HCT116 (cell line): ENCODE results near the gene MEIOB.

Experiments used
- CEBPB ChIP-seq: IDR thresholded peaks from 2 replicates; pipeline ENCODE4 v1.6.1; 2012; ENCODE audit warnings: low read depth
- EGR1 ChIP-seq: IDR thresholded peaks from 2 replicates; pipeline ENCODE4 v1.6.1; 2012; ENCODE audit warnings: low read depth
- EZH2 ChIP-seq: fragments of 200-600 bp; sonication (generic); IDR thresholded peaks from 2 replicates; pipeline ENCODE4 v1.6.1; 2017; ENCODE audit warnings: antibody characterized with exemption, mixed run types
- EZH2phosphoT487 ChIP-seq: fragments of 200-600 bp; IDR thresholded peaks from 2 replicates; pipeline ENCODE4 v1.6.1; 2018; ENCODE audit warnings: antibody characterized with exemption, borderline replicate concordance
- JUND ChIP-seq: IDR thresholded peaks from 2 replicates; pipeline ENCODE4 v1.6.1; 2012
- MAX ChIP-seq: IDR thresholded peaks from 2 replicates; pipeline ENCODE4 v1.6.1; 2012
- POLR2A ChIP-seq: IDR thresholded peaks from 2 replicates; pipeline ENCODE4 v1.7.0; 2011; ENCODE audit warnings: borderline replicate concordance; ENCODE audit not compliant: insufficient read depth, insufficient read length; ENCODE audit errors: extremely low read depth
- POLR2AphosphoS5 ChIP-seq: IDR thresholded peaks from 2 replicates; pipeline ENCODE4 v1.6.1; 2011; ENCODE audit warnings: mild to moderate bottlenecking, low read depth, low read length, moderate library complexity
- TCF7L2 ChIP-seq: IDR thresholded peaks from 2 replicates; pipeline ENCODE4 v1.7.0; 2011; ENCODE audit warnings: borderline replicate concordance, inconsistent platforms; ENCODE audit not compliant: insufficient read depth, insufficient read length; ENCODE audit errors: extremely low read depth
- TF ChIP-seq, protein P1 (sequence below), 3 experiments: fragments of 200-600 bp in 1 of 3; sonication (generic) in 1 of 3; IDR thresholded peaks in 2 of 3; conservative IDR thresholded peaks in 1 of 3; 2 replicates each; pipeline ENCODE4 v1.5.1; 2012 to 2017; ENCODE audit warnings: low read depth in 2 of 3, low read length in 2 of 3, antibody characterized with exemption in 1 of 3, borderline replicate concordance in 1 of 3, control low read depth in 1 of 3, mild to moderate bottlenecking in 1 of 3, mixed read lengths in 1 of 3, mixed run types in 1 of 3, moderate library complexity in 1 of 3; ENCODE audit not compliant: insufficient read depth in 1 of 3
- TF ChIP-seq, protein P2 (sequence below): IDR thresholded peaks from 2 replicates; pipeline ENCODE4 v1.6.1; 2012
- TF ChIP-seq, protein P3 (sequence below): IDR thresholded peaks from 2 replicates; pipeline ENCODE4 v1.6.1; 2012; ENCODE audit warnings: low read depth

DNA sequence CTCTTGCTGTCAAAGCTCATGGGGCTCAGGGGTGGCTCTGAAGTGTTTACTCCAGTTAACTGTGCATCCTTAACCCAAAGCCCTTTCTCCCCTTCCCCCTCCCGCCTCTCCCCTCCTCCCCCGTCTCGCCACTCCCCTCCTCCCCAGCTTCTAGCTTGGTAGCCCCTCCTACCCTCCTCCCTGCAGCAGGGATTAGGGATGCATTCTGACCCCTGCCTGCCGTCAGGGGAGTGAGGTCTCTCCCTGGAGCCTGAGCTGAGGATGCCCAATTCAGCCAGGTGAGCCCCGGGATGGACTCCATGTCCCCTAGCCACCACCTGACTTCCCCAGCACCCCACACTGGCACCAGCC is 44.7 kb upstream of the MEIOB start:
- TF ChIP-seq POLR2A (no peak), JUND (no peak), POLR2AphosphoS5 (no peak), EZH2phosphoT487 (no peak), TCF7L2 (no peak), MAX (no peak), CEBPB (no peak), EZH2 (no peak), EGR1 (no peak)
- TF ChIP-seq, protein P1, sequence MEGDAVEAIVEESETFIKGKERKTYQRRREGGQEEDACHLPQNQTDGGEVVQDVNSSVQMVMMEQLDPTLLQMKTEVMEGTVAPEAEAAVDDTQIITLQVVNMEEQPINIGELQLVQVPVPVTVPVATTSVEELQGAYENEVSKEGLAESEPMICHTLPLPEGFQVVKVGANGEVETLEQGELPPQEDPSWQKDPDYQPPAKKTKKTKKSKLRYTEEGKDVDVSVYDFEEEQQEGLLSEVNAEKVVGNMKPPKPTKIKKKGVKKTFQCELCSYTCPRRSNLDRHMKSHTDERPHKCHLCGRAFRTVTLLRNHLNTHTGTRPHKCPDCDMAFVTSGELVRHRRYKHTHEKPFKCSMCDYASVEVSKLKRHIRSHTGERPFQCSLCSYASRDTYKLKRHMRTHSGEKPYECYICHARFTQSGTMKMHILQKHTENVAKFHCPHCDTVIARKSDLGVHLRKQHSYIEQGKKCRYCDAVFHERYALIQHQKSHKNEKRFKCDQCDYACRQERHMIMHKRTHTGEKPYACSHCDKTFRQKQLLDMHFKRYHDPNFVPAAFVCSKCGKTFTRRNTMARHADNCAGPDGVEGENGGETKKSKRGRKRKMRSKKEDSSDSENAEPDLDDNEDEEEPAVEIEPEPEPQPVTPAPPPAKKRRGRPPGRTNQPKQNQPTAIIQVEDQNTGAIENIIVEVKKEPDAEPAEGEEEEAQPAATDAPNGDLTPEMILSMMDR (IDR thresholded peaks at IDR 0.05 in 2 of 3, conservative IDR thresholded peaks at IDR 0.05 in 1 of 3; ENCODE audit: borderline replicate concordance in 1 of 3, insufficient read depth in 1 of 3, low read depth in 2 of 3, low read length in 2 of 3), result no peak
- TF ChIP-seq, protein P2, sequence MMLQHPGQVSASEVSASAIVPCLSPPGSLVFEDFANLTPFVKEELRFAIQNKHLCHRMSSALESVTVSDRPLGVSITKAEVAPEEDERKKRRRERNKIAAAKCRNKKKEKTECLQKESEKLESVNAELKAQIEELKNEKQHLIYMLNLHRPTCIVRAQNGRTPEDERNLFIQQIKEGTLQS, result no peak
- TF ChIP-seq, protein P3, sequence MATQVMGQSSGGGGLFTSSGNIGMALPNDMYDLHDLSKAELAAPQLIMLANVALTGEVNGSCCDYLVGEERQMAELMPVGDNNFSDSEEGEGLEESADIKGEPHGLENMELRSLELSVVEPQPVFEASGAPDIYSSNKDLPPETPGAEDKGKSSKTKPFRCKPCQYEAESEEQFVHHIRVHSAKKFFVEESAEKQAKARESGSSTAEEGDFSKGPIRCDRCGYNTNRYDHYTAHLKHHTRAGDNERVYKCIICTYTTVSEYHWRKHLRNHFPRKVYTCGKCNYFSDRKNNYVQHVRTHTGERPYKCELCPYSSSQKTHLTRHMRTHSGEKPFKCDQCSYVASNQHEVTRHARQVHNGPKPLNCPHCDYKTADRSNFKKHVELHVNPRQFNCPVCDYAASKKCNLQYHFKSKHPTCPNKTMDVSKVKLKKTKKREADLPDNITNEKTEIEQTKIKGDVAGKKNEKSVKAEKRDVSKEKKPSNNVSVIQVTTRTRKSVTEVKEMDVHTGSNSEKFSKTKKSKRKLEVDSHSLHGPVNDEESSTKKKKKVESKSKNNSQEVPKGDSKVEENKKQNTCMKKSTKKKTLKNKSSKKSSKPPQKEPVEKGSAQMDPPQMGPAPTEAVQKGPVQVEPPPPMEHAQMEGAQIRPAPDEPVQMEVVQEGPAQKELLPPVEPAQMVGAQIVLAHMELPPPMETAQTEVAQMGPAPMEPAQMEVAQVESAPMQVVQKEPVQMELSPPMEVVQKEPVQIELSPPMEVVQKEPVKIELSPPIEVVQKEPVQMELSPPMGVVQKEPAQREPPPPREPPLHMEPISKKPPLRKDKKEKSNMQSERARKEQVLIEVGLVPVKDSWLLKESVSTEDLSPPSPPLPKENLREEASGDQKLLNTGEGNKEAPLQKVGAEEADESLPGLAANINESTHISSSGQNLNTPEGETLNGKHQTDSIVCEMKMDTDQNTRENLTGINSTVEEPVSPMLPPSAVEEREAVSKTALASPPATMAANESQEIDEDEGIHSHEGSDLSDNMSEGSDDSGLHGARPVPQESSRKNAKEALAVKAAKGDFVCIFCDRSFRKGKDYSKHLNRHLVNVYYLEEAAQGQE, result no peak
